BE2C (cell line): ENCODE results near the gene RAPGEF2.
"Not testable (repeated sequence)": the region's sequence is repeated elsewhere in the genome, so short reads cannot be mapped to it uniquely, and the experiment has no call there.

Experiments
- DNase-seq: peaks from one replicate; pipeline ENCODE4 v3.0.0-alpha.2; 2020
- H3K27me3 ChIP-seq: fragments of 250-450 bp; sonication (Bioruptor Pico); 2 replicates; pipeline ENCODE4 v1.5.1; 2020; ENCODE audit warnings: mild to moderate bottlenecking
- H3K36me3 ChIP-seq: fragments of 250-450 bp; sonication (Bioruptor Pico); 2 replicates; pipeline ENCODE4 v1.5.1; 2020; ENCODE audit warnings: mild to moderate bottlenecking
- H3K4me1 ChIP-seq: fragments of 250-450 bp; sonication (Bioruptor Pico); 2 replicates; pipeline ENCODE4 v1.5.1; 2020
- H3K4me3 ChIP-seq: 2 replicates; pipeline ENCODE4 v1.5.1; 2011; ENCODE audit warnings: low read depth, low read length
- H3K9me3 ChIP-seq: fragments of 250-450 bp; sonication (Bioruptor Pico); 2 replicates; pipeline ENCODE4 v1.5.1; 2020
- CTCF ChIP-seq: IDR thresholded peaks from 2 replicates; pipeline ENCODE4 v1.5.1; 2012; ENCODE audit warnings: mild to moderate bottlenecking, low read depth, low read length

The RAPGEF2 gene

DNA sequence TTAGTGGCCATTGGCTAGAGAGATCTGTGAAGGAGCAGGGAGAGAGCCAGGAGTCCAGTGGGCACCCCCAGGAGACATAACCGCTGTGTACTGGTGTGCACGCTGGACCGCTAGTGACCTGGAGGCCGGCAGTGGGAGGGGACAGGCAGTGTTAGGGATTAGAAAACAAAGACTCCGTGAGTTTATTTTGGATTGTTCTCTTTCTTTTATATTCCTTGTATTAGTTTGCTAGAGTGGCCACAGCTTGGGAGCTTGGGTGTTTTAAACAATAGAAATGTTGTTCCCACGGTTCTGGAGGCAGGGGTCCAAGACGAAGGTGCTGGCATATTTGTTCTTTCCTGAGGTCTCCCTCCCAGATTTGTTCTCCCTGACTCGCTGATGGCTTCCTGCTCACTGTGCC is 266.4 kb downstream of the RAPGEF2 start:
- no peaks in the 10 kb centered on the region for H3K9me3 ChIP-seq
- no peaks in the 10 kb centered on the region for H3K36me3 ChIP-seq
- no peak for TF ChIP-seq CTCF
- H3K4me1 ChIP-seq: no peaks in the 10 kb centered on the region
- no peak for DNase-seq
- H3K27me3 ChIP-seq: no peaks in the 10 kb centered on the region
- H3K4me3 ChIP-seq: no peak overlapping the region

DNA sequence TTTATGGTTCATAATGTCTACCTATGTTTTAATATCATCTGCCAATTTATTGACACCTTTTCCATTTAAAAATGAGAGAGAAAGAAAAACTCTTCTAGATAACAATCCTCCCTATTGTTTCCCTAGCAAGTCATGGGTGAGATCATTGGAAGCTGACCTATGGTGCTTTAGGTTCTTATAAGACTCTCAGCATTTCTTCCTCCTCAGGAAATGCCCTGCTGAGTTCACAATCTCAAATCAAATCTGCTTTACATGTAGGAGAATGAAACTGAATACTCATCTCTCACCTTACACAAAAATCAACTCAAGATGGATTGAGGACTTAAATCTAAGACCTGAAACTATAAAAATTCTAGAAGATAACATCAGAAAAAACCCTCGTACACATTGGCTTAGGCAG is 267.4 kb downstream of the RAPGEF2 start:
- TF ChIP-seq CTCF: no peak
- H3K27me3 ChIP-seq: no peaks in the 10 kb centered on the region
- no peak for DNase-seq
- H3K4me1 ChIP-seq: no peaks in the 10 kb centered on the region
- H3K36me3 ChIP-seq: no peaks in the 10 kb centered on the region
- no peaks in the 10 kb centered on the region for H3K9me3 ChIP-seq
- H3K4me3 ChIP-seq: no peak overlapping the region

DNA sequence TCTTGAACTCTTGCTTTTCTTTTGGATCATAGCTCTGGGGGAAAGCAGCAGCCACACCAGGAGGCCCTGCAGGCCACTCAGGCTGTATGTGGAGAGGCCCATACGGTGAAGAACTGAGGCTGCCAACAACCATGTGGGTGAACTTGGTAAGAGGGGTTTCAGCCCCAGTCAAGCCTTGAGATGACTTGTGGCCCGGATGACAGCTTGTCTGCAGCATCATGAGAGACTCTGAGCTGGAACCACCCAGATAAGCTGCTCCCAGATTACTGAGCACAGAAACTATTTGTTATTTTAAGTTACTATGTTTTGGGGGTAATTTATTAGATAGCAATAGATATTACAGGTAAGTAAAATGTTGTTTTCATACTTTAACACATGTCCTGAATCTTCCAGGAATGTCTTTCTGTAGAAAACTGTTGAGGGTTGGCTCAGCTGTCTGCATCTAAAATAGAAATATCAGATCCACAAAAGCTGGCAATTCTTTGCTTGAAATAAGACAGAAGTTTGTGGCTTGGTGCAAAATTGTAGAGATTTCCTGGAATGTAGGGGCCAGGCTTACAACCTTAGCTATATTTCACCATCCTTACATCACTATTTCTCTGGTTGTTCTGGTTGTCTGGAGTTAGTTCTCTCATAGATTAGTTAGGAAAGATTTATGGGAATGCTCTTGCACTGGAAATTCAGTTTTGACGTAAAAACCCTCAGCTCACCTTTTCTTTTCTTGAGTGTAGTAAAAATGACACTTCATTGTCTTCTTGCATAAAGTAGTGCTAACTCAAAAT is 272.1 kb downstream of the RAPGEF2 start:
- Histone ChIP-seq H3K36me3 (no peaks in the 10 kb centered on the region), H3K27me3 (no peaks in the 10 kb centered on the region), H3K4me1 (no peaks in the 10 kb centered on the region), H3K4me3 (no peak overlapping the region), H3K9me3 (no peaks in the 10 kb centered on the region)
- TF ChIP-seq CTCF: no peak
- DNase-seq: no peak

- no peaks in the 10 kb centered on the region for H3K4me1 ChIP-seq
- no peaks in the 10 kb centered on the region for H3K36me3 ChIP-seq
- TF ChIP-seq CTCF: no peak
- H3K9me3 ChIP-seq: no peaks in the 10 kb centered on the region
- H3K4me3 ChIP-seq: no peak overlapping the region
- H3K27me3 ChIP-seq: no peaks in the 10 kb centered on the region
- no peak for DNase-seq
These were observed 273.4 kb downstream of the RAPGEF2 start for GRCh38 chr4:159376289-159376688.

GRCh38 chr4:159378056-159378616 is 275.3 kb downstream of the RAPGEF2 start:
- DNase-seq: no peak
- Histone ChIP-seq H3K4me3 (no peak overlapping the region), H3K36me3 (no peaks in the 10 kb centered on the region), H3K27me3 (no peaks in the 10 kb centered on the region), H3K9me3 (no peaks in the 10 kb centered on the region), H3K4me1 (no peaks in the 10 kb centered on the region)
- TF ChIP-seq CTCF: no peak

- H3K9me3 ChIP-seq, H3K4me3 ChIP-seq, H3K27me3 ChIP-seq, H3K36me3 ChIP-seq, DNase-seq, H3K4me1 ChIP-seq: not testable (repeated sequence)
These were observed 276.2 kb downstream of the RAPGEF2 start for GRCh38 chr4:159379064-159379463.
